PC-3 (cell line): ENCODE results near the gene HDAC9. TPM values are rescaled to one million over a fixed set of nuclear protein-coding genes. Genes with fewer than 3 reads are reported as not detected.
"Not testable (repeated sequence)": the region's sequence is repeated elsewhere in the genome, so short reads cannot be mapped to it uniquely, and the experiment has no call there.

ENCODE experiments used
- ATAC-seq: fragments of 200-7000 bp; cut with Tn5 transposase; 2 replicates; pipeline ENCODE4 v1.9.1; 2020; ENCODE audit warnings: mild to moderate bottlenecking, moderate library complexity
- BruUV-seq: library from RNA; stranded (reverse); fragments of 400-500 nt; replicated peaks from 2 replicates; lab custom pipeline; 2021; lab: Mats Ljungman, UMichigan
- CTCF ChIA-PET: fragments of 300-600 bp; sonication (Branson Sonifier 250); formaldehyde crosslinking; loops from one replicate; lab custom pipeline; 2022; ENCODE audit warnings: antibody characterized with exemption; lab: Charles Lee
- POLR2A ChIA-PET: fragments of 300-600 bp; sonication (Branson Sonifier 250); formaldehyde crosslinking; loops from one replicate; lab custom pipeline; 2022; ENCODE audit warnings: antibody characterized with exemption; ENCODE audit not compliant: unreplicated experiment; lab: Charles Lee
- DNase-seq: peaks from one replicate; pipeline ENCODE4 v3.0.0-alpha.2; 2015
- H2AFZ ChIP-seq: fragments of 300-600 bp; sonication (generic); 2 replicates; pipeline ENCODE4 v1.6.0; 2016; ENCODE audit warnings: antibody characterized with exemption, low read length
- H3F3A ChIP-seq: fragments of 300-600 bp; sonication (generic); one replicate; pipeline ENCODE4 v1.6.0; 2017; ENCODE audit warnings: antibody characterized with exemption, low read length, control low read depth, mild to moderate bottlenecking; ENCODE audit not compliant: unreplicated experiment
- H3K27ac ChIP-seq: fragments of 300-600 bp; sonication (generic); 2 replicates; pipeline ENCODE4 v1.5.1; 2016; ENCODE audit warnings: mild to moderate bottlenecking, low read length
- H3K27me3 ChIP-seq: fragments of 300-600 bp; sonication (generic); 2 replicates; pipeline ENCODE4 v1.6.1; 2016; ENCODE audit warnings: low read length, mixed read lengths
- H3K36me3 ChIP-seq: fragments of 300-600 bp; sonication (generic); 2 replicates; pipeline ENCODE4 v1.6.1; 2016; ENCODE audit warnings: low read depth, mixed run types, low read length, mixed read lengths
- H3K4me1 ChIP-seq: fragments of 300-600 bp; sonication (generic); 2 replicates; pipeline ENCODE4 v1.5.1; 2016; ENCODE audit warnings: low read length; ENCODE audit not compliant: insufficient read depth
- H3K4me2 ChIP-seq: fragments of 300-600 bp; sonication (generic); 2 replicates; pipeline ENCODE4 v1.6.0; 2016; ENCODE audit warnings: low read length
- H3K4me3 ChIP-seq: fragments of 300-600 bp; sonication (generic); 2 replicates; pipeline ENCODE4 v1.5.1; 2016; ENCODE audit warnings: mild to moderate bottlenecking, low read length, mixed read lengths
- H3K79me2 ChIP-seq: fragments of 300-600 bp; sonication (generic); 2 replicates; pipeline ENCODE4 v1.6.1; 2017; ENCODE audit warnings: low read length, mixed read lengths
- H3K9ac ChIP-seq: fragments of 300-600 bp; sonication (generic); 2 replicates; pipeline ENCODE4 v1.6.0; 2016; ENCODE audit warnings: mild to moderate bottlenecking, low read length
- H3K9me2 ChIP-seq: fragments of 300-600 bp; sonication (generic); replicated peaks from 2 replicates; pipeline ENCODE4 v1.6.1; 2016; ENCODE audit warnings: mixed run types, low read length, mixed read lengths
- H3K9me3 ChIP-seq: fragments of 300-600 bp; sonication (generic); 2 replicates; pipeline ENCODE4 v1.6.1; 2016; ENCODE audit warnings: low read length, mixed read lengths
- H4K20me1 ChIP-seq: fragments of 300-600 bp; sonication (generic); 2 replicates; pipeline ENCODE4 v1.6.1; 2016; ENCODE audit warnings: low read length, mixed read lengths
- EZH2 ChIP-seq: fragments of 300-600 bp; sonication (generic); IDR thresholded peaks from one replicate; pipeline ENCODE4 v1.6.1; 2017; ENCODE audit warnings: antibody characterized with exemption, mild to moderate bottlenecking, low read length; ENCODE audit not compliant: unreplicated experiment
- EZH2phosphoT487 ChIP-seq: fragments of 300-600 bp; sonication (generic); IDR thresholded peaks from 2 replicates; pipeline ENCODE4 v1.6.1; 2018; ENCODE audit warnings: mild to moderate bottlenecking, antibody characterized with exemption, low read length, borderline replicate concordance
- intact Hi-C: fragments of 100-400 bp; cut with micrococcal nuclease; formaldehyde crosslinking; loops from 2 replicates; pipeline ENCODE4 v1.9.0; 2023
- total RNA-seq: library from RNA; depleted of rRNA; stranded (reverse); fragments of >200 nt; gene quantifications from 2 replicates; pipeline ENCODE4 v1.2.3, GENCODE V29; 2014
- TF ChIP-seq, protein P1 (sequence below): fragments of 300-600 bp; sonication (generic); conservative IDR thresholded peaks from 2 replicates; pipeline ENCODE4 v1.5.1; 2017; ENCODE audit warnings: antibody characterized with exemption, low read depth, mild to moderate bottlenecking, low read length

Gene HDAC9
- total RNA-seq, 1 experiment from 2014 or later = 7.8 TPM

DNA sequence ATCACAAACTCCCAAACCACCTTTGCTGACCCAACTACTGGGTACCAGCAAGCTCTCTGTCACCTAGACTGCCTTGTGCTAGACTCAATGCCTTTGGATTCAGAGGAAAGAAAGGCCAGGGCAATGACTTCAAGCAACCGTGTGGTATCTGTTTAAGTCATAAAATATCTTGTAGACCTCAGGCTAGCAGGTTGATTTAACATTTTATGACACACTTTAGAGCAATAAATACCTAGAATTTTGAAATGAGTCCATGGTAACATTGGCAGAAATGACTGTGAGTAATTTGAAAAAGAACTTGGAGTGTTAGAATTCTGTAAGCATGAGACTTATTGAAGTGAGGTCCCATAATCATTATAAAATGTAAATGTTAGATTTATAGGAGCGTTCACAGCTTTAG, 534.7 kb downstream of the HDAC9 start:
- no peak overlapping the region for H3K9ac ChIP-seq
- no peak overlapping the region for H2AFZ ChIP-seq
- H3F3A ChIP-seq = no peaks in the 10 kb centered on the region
- no peaks in the 10 kb centered on the region for H4K20me1 ChIP-seq
- no peak overlapping the region for H3K4me2 ChIP-seq
- no peaks in the 10 kb centered on the region for H3K27me3 ChIP-seq
- ChIA-PET POLR2A (no interaction called here), CTCF (no interaction called here)
- H3K4me3 ChIP-seq = no peak overlapping the region
- H3K9me2 ChIP-seq = no peaks in the 10 kb centered on the region
- H3K4me1 ChIP-seq = peaks cover 4% of the 10 kb centered on the region; the same call in 1 of the 2 replicates
- DNase-seq = peak; percentile 6
- H3K27ac ChIP-seq = no peak overlapping the region
- H3K79me2 ChIP-seq = no peaks in the 10 kb centered on the region
- no TSS peak for BruUV-seq
- ATAC-seq = peak; percentile 58
- intact Hi-C loops = no loop called here
- H3K36me3 ChIP-seq = no peaks in the 10 kb centered on the region
- TF ChIP-seq EZH2phosphoT487 (no peak), EZH2 (no peak)
- TF ChIP-seq, protein P1, sequence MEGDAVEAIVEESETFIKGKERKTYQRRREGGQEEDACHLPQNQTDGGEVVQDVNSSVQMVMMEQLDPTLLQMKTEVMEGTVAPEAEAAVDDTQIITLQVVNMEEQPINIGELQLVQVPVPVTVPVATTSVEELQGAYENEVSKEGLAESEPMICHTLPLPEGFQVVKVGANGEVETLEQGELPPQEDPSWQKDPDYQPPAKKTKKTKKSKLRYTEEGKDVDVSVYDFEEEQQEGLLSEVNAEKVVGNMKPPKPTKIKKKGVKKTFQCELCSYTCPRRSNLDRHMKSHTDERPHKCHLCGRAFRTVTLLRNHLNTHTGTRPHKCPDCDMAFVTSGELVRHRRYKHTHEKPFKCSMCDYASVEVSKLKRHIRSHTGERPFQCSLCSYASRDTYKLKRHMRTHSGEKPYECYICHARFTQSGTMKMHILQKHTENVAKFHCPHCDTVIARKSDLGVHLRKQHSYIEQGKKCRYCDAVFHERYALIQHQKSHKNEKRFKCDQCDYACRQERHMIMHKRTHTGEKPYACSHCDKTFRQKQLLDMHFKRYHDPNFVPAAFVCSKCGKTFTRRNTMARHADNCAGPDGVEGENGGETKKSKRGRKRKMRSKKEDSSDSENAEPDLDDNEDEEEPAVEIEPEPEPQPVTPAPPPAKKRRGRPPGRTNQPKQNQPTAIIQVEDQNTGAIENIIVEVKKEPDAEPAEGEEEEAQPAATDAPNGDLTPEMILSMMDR = no peak
- H3K9me3 ChIP-seq = no peaks in the 10 kb centered on the region

DNA sequence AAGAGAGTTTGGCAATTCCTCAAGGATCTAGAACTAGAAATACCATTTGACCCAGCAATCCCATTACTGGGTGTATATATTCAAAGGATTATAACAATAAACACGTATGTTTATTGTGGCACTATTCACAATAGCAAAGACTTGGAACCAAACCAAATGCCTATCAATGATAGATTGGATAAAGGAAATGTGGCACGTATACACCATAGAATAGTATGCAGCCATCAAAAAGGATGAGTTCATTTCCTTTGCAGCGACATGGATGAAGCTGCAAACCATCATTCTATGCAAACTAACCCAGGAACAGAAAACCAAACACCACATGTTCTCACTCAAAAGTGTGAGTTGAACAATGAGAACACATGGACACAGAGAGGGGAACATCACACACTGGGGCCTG, 537.4 kb downstream of the HDAC9 start:
- H3K4me1 ChIP-seq, H3K27ac ChIP-seq, ATAC-seq, H3K27me3 ChIP-seq, H3K9me3 ChIP-seq, DNase-seq, intact Hi-C loops, H3K36me3 ChIP-seq, H3K4me2 ChIP-seq, H4K20me1 ChIP-seq, H3K9ac ChIP-seq, CTCF ChIA-PET, BruUV-seq, H3K4me3 ChIP-seq, H2AFZ ChIP-seq, H3F3A ChIP-seq, H3K79me2 ChIP-seq, H3K9me2 ChIP-seq, POLR2A ChIA-PET: not testable (repeated sequence)

DNA sequence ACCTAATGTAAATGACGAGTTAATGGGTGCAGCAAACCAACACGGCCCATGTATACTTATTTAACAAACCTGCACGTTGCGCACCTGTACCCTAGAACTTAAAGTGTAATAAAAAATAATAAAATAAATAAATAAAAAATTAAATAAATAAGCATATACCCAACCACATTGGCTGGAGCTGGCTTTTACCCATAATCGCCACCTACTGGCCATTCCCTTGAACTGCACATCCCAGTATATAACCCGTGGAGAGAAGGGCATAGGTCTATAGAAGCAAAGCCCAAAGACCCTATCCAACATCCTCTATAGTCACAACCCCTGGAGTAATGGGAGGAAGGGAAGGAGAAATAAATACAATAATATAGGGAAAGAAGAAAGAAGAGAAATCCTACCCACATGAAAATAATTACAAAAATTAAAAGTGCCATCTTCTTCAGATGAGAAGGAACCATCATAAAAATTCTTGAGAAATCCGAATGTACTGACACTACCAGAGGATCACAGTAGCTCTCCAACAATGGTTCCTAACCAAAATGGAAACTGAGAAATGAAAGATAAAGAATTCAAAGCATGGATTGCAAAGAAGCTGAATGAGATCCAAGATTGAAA, 556.3 kb downstream of the HDAC9 start:
- CTCF ChIA-PET = no interaction called here
- no peaks in the 10 kb centered on the region for H3K9me3 ChIP-seq
- DNase-seq = peak; percentile 70
- TF ChIP-seq, protein P1 = peak; percentile 65
- TF ChIP-seq EZH2 = no peak
- TF ChIP-seq EZH2phosphoT487 = no peak
- POLR2A ChIA-PET = no interaction called here
- H3K4me1 ChIP-seq = no peaks in the 10 kb centered on the region
- peak; percentile 40; the same call in 1 of the 2 replicates for ATAC-seq
- no peaks in the 10 kb centered on the region for H3K27me3 ChIP-seq
- intact Hi-C loops = loop anchor here (10.0 kb wide), 1 partner anchor 277 kb away; no protein-coding TSS in a partner anchor
- no peak overlapping the region for H3K4me3 ChIP-seq
- H3K79me2 ChIP-seq = no peaks in the 10 kb centered on the region
- no peaks in the 10 kb centered on the region for H3F3A ChIP-seq
- H3K9ac ChIP-seq = no peak overlapping the region
- BruUV-seq = no TSS peak
- no peak overlapping the region for H2AFZ ChIP-seq
- no peaks in the 10 kb centered on the region for H3K9me2 ChIP-seq
- H4K20me1 ChIP-seq = no peaks in the 10 kb centered on the region
- H3K4me2 ChIP-seq = no peak overlapping the region
- no peaks in the 10 kb centered on the region; the same call in 1 of the 2 replicates for H3K36me3 ChIP-seq
- no peak overlapping the region for H3K27ac ChIP-seq
